Lower leg skin (tissue), 4 donors: ENCODE measurements around the gene KLHL21. TPM values are rescaled to one million over a fixed set of nuclear protein-coding genes. Genes with fewer than 3 reads are reported as not detected.
A peak's percentile ranks its signal among the peaks of the same experiment; 100 is the strongest.

Experiments used
- DNase-seq, 2 donors: peaks; one replicate each; pipeline ENCODE4 v3.0.0-alpha.2; 2019; ENCODE audit warnings: low spot score in 2 of 2
- H3K4me3 ChIP-seq: fragments of 200-600 bp; sonication (generic); 2 replicates; pipeline ENCODE4 v1.5.1; 2017; ENCODE audit warnings: mild to moderate bottlenecking, low read depth; ENCODE audit not compliant: poor library complexity, severe bottlenecking
- POLR2A ChIP-seq, 2 donors: fragments of 450-650 bp; IDR thresholded peaks; one replicate each; pipeline ENCODE4 v1.6.1; 2016 to 2017; ENCODE audit warnings: antibody characterized with exemption in 2 of 2, mild to moderate bottlenecking in 1 of 2, moderate library complexity in 1 of 2
- whole genome bisulfite sequencing, 2 donors: methylation state at CpG; one replicate each; pipeline ENCODE4 v1.1.5; 2018; 5-methylcytosine and 5-hydroxymethylcytosine counted together
- intact Hi-C: fragments of 100-400 bp; cut with DNase I; formaldehyde crosslinking; loops from one replicate; pipeline ENCODE4 v1.15.0; 2023; ENCODE audit warnings: low total_unique reads
- total RNA-seq, 4 donors: library from RNA; depleted of rRNA; stranded (reverse); fragments of >200 nt; gene quantifications; one replicate each; pipeline ENCODE4 v1.1.0, GENCODE V29; 2016
- TF ChIP-seq, protein P1 (sequence below), 3 donors: fragments of 450-650 bp; IDR thresholded peaks; one replicate each; pipeline ENCODE4 v1.5.1; 2016; ENCODE audit warnings: antibody characterized with exemption in 3 of 3, mild to moderate bottlenecking in 3 of 3, moderate library complexity in 2 of 3

KLHL21 gene
- total RNA-seq, 4 donors from 2014 or later, result 89.6 to 147 (median 130) TPM

DNA sequence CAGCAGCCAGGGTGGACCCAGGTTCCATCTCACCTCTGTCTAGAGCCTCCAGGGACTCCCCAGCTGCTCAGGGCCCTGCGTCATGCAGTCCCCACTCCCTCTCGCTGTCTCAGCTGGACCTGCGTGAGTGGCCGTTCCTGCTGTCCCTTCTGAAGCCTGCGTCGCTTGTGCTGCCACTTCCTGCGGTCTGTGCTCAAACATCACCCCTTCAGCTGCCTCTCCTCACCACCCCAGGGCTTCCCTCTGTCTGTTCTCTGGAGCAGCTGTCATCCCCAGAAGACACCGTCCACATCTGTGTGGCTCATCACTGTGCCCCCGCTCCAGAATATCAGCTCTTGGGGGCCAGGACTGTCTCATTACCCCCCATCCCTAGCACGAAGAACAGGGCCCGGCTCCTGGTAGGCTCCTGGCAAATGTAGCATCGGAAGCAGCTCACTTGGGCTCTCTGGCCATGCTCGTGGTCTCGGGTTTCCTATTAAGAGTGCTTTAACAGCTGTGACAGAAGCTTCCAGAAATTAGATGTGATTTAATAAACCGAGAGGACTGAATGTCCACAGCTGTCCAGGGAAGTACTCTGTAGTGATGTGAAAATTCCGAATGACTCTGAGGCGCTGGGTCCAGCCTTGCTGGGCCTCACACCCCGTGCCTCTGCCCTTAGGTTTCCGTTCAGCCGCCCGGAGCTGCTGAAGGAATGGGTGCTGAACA lies 25.3 kb upstream of the KLHL21 start:
- no peak overlapping the region for H3K4me3 ChIP-seq
- TF ChIP-seq, protein P1, sequence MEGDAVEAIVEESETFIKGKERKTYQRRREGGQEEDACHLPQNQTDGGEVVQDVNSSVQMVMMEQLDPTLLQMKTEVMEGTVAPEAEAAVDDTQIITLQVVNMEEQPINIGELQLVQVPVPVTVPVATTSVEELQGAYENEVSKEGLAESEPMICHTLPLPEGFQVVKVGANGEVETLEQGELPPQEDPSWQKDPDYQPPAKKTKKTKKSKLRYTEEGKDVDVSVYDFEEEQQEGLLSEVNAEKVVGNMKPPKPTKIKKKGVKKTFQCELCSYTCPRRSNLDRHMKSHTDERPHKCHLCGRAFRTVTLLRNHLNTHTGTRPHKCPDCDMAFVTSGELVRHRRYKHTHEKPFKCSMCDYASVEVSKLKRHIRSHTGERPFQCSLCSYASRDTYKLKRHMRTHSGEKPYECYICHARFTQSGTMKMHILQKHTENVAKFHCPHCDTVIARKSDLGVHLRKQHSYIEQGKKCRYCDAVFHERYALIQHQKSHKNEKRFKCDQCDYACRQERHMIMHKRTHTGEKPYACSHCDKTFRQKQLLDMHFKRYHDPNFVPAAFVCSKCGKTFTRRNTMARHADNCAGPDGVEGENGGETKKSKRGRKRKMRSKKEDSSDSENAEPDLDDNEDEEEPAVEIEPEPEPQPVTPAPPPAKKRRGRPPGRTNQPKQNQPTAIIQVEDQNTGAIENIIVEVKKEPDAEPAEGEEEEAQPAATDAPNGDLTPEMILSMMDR (IDR thresholded peaks at IDR 0.05), result no peak
- TF ChIP-seq POLR2A (IDR thresholded peaks at IDR 0.05), result no peak
- 91 to 95% methylated on average over 21 of the region's 21 CpGs for WGBS, 2 donors
- no peak for DNase-seq
- intact Hi-C loops, result no loop called here

DNA sequence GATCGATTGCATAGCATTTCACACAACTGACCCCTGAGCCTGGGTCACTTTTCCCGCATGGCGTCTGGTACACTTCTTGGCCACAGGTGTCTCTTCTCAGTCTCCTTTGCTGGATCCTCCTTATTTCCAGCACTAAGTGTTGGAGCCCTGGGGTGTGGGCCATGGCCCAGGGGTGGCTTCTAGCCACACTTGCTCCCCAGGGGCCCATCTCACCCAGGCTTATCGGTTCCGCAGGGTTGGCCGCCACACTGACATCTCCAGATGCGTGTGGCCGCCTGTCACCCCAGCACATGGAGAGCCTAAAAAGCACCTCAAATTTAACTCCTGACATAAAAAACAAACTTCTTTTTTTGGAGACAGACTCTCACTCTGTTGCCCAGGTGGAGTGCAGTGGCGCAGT lies 24.4 kb upstream of the KLHL21 start:
- no peak for TF ChIP-seq POLR2A (IDR thresholded peaks at IDR 0.05)
- TF ChIP-seq, protein P1 (IDR thresholded peaks at IDR 0.05), result no peak
- DNase-seq, result no peak
- intact Hi-C loops, result no loop called here
- WGBS, 2 donors, result 98 to 99% methylated on average over 9 of the region's 9 CpGs
- no peak overlapping the region for H3K4me3 ChIP-seq

DNA sequence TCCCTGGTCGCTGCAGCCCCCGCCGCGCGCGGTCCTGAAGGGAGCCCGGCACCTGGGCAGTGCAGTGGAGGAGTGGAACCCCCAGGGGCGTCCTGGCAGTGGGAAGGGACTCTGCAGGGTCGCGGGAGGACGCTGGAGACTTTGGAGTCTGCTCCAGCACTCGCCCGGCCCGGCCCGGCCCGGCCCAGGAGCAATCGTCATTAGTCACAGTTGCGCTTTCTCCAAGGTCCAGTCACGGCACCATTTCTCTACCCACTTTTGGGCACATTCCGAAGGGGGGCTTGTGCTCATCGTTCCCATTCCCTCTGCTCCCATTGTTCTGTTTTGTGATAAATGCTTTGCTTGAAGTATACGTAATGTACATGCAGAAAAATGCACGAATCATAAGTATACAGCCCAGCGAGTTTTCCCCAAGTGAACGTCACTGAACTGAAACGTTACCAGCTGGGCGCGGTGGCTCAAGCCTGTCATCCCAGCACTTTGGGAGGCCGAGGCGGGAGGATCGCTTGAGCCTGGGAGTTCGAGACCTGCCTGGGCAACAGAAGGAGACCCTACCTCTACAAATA lies 23.0 kb upstream of the KLHL21 start:
- intact Hi-C loops, result no loop called here
- H3K4me3 ChIP-seq, result peak overlapping the region; percentile 77
- no peak for DNase-seq
- WGBS, 2 donors, result 2 to 5% methylated on average over 21 to 26 of the region's 32 CpGs
- TF ChIP-seq, protein P1 (IDR thresholded peaks at IDR 0.05), result no peak
- no peak for TF ChIP-seq POLR2A (IDR thresholded peaks at IDR 0.05)

DNA sequence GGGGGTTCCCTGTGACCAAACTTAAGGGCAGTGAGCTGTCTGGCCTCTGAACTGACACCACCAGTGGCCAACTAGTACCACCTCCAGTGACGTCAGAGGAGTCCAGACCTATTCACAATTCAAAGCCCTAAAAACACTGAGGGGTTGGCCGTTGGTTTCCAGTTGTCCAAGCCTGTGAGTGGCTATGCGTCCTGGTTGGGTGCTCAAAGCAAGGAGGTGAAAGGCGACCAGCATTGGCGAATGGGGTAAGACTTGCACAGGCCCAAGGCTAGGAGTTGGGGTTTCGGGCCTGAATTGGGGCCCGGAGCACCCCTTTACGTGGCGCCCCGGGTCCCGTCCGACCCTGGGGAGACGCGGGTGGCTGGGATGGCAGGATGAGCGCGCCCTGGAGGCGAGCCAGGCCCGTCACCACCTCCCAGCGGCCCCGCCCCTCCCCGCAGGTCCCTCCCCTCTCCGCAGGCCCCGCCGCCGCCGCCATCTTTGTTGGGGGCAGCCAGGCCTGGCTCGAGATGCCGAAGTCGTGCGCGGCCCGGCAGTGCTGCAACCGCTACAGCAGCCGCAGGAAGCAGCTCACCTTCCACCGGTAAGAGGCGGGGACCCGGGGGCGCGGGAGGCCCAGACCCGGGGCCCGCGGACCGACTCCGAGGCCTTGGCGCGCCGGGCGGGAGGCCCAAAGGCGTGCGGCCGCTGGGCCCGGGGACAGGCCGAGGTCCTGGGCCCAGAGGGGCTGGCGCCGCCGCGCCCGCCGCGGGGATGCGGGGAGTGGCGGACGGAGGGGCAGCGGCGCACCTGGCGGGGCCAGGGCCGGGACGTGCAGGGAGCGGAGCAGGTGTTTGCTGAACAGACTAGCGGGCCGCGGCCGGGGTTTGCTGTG lies 22.3 kb upstream of the KLHL21 start, which contains the start of gene THAP3:
TSS of gene THAP3 (plus strand) at position 159 of the 874 bp plus-strand sequence. CDS start at position 510, 351 bp downstream.
- WGBS, 2 donors, result 2 to 6% methylated on average over 14 to 39 of the region's 73 CpGs
- DNase-seq, result peak; percentile 75 to 96
- peak within 1 kb of the TSS; percentile 77 for H3K4me3 ChIP-seq
- intact Hi-C loops, result no loop called here
- TF ChIP-seq POLR2A (IDR thresholded peaks at IDR 0.05), result no peak
- TF ChIP-seq, protein P1 (IDR thresholded peaks at IDR 0.05), result no peak

DNA sequence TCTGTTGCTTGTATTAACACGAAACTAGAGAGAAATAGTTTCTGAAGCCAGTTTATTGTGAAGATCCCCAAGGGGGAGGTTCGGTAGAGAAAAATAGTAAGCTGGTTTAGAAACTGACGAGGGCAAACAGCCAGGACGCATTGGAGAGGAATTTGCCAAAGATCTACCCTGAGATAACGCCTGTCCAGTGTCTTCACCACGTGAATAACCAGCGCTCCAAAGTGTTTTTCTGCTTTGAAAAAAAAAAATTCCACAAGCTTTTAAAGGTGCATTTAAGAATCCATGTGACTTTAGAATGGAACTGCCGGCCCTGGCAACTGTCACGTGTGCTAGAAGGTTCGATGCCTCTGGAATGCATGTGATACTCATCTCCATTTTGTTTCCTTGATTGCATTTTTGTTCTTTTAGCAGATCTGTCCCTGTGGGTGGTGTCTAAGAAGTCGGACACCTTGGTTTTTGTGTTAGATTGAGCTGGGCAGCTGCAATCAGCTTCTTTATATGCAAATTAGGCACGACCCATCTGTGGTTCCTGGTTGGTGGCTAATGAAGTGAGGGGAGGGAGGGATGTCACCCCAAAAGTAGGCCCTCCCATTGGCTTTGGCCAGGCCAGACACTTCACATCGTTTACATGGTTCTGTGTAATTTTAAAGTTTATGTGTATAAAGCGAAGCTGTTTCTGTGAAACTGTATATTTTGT lies 20.7 kb upstream of the KLHL21 start:
- DNase-seq, result no peak
- H3K4me3 ChIP-seq, result no peak overlapping the region
- WGBS, 2 donors, result 59 to 62% methylated on average over 14 of the region's 14 CpGs
- TF ChIP-seq, protein P1 (IDR thresholded peaks at IDR 0.05), result no peak
- TF ChIP-seq POLR2A (IDR thresholded peaks at IDR 0.05), result no peak
- intact Hi-C loops, result no loop called here
